Astrocyte (in vitro differentiated cells and primary cell): ENCODE results near the gene RANGAP1.
A peak's percentile ranks its signal among the peaks of the same experiment; 100 is the strongest.

Experiments
- EZH2 ChIP-seq: IDR thresholded peaks from 2 replicates; pipeline ENCODE4 v1.6.1; 2012; ENCODE audit warnings: mild to moderate bottlenecking, low read length, inconsistent platforms; ENCODE audit not compliant: insufficient read depth
- TF ChIP-seq, protein P1 (sequence below): IDR thresholded peaks from 2 replicates; pipeline ENCODE4 v1.5.1; 2011; ENCODE audit warnings: low read depth, mild to moderate bottlenecking, inconsistent platforms, low read length, moderate library complexity; ENCODE audit not compliant: insufficient read depth

DNA sequence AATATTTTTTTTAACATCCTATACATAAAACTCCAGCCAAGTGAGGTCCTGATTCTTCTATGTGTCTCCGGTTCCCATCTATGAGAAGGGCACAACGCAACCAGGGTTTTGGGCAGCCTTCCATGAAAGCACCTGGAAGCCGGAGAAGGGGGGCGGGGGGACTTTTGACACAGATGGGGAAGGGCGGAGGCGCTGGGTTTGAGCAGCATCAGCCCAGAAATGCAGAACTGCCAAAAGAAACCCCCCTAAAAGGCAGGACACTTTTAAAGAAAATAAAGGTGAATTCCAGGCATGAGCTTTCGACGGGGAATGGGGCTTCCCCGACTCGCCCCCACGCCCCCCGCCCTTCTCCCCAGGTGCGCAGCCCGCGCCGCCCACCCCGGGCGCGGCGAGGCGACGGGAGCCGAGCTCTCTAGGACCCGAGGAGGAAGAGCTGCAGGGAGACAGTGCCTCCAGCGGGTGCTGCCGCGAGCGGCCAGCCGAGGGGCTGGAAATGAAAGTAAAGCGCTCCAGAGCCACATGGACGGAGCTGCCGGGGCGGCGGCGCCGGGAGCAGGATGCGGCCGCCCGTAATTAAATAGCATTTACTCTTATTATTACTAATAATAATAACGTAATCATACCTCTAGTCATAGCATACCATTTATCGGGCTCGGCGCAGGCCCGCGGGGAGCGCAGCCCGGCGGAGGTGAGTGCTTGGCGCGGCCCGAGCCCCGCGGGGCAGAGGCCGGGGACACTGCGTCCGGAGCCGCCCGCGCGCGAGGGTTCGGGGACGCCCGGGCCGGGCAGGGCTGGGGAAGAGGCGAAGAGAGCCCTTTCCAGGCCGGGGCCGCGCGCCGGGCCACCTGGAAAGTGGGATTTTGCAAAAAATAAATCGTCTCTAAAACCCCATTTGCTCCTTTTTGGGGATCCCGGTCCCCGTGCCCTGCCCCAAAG, 15.4 kb upstream of the RANGAP1 start, which contains the start of gene ZC3H7B:
- no peak for TF ChIP-seq EZH2
- TF ChIP-seq, protein P1, sequence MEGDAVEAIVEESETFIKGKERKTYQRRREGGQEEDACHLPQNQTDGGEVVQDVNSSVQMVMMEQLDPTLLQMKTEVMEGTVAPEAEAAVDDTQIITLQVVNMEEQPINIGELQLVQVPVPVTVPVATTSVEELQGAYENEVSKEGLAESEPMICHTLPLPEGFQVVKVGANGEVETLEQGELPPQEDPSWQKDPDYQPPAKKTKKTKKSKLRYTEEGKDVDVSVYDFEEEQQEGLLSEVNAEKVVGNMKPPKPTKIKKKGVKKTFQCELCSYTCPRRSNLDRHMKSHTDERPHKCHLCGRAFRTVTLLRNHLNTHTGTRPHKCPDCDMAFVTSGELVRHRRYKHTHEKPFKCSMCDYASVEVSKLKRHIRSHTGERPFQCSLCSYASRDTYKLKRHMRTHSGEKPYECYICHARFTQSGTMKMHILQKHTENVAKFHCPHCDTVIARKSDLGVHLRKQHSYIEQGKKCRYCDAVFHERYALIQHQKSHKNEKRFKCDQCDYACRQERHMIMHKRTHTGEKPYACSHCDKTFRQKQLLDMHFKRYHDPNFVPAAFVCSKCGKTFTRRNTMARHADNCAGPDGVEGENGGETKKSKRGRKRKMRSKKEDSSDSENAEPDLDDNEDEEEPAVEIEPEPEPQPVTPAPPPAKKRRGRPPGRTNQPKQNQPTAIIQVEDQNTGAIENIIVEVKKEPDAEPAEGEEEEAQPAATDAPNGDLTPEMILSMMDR: peak; percentile 22
